GM18507 (cell line): Measurements from ENCODE around the gene ALK.

Experiments
- DNase-seq: peaks from one replicate; pipeline ENCODE4 v3.0.0; 2011; ENCODE audit warnings: low read depth; ENCODE audit not compliant: insufficient read length; ENCODE audit errors: extremely low spot score
- FAIRE-seq: peaks from 2 replicates; lab custom pipeline; 2011; peaks lifted over from hg19 to GRCh38; lab: Jason Lieb, UNC

ALK gene

DNA sequence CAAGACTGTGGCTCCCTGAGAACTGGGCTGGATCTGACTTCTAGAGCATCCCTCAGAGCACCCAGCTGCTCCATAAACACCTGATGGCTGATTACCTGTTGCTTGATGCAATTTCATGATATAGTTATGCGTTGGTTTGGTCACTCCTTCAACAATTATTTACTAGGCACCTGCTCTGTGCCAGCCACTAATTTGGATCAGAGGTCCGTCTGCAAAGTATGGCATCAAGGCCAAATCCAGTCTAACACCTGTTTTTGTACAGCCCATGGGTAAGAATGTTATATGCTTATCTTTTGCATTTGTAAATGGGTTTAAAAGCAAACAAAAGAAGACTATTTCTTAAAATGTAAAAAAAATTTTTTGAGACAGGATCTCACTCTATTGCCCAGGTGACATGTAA lies 348.2 kb downstream of the ALK start:
- FAIRE-seq, result no peak
- no peak for DNase-seq

DNA sequence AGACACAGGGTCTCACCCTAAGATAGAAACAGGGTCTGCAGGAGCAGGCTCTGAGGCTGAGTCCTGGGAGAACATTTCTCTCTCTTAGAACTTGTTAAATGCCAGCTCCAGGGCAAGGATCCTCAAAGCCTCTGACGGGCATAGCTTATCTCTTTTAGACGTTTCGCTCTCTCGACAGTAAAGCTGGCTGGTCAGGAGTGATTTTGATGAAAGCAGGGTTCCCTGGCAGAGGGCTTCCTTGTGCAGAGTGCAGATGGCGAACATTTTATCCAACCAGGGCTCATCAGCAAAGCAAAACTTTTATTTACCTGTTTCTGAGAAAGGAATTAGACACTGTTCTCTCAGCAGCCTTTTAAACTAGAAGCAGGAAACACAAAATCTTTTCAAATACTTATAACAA lies 350.8 kb downstream of the ALK start:
- no peak for DNase-seq
- FAIRE-seq, result no peak

DNA sequence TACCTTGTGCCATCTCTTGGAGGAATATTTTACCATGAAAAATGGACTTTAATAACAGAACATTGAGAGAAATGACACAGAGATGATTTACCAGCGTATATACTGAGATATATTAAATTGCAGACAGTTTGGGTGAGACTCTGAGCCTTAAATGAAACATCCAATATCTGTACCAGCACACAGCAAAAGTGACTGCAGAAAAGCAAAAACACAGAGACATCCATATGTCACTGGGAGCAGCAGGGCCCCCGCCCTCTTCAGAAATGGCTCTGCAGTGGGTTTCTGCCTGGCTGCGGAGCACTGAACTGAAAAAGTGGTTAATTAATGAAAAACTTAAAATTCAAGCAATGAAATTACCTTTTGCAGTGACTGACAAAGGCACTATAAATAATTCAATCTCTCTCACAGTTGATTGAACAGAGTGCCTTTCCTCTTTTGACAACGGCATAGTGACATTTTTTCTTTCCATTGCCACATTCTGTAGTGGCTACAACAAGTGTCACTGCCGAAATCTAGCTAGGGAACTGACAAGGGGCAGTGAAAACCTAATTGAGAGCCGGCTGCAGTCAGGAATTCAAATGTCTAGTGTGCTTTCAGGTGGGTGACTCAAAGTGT lies 353.4 kb downstream of the ALK start:
- FAIRE-seq, result no peak
- no peak for DNase-seq

- DNase-seq (no peak), FAIRE-seq (no peak)
Observed at GRCh38 chr2:29563697-29564096, 357.7 kb downstream of the ALK start.

DNA sequence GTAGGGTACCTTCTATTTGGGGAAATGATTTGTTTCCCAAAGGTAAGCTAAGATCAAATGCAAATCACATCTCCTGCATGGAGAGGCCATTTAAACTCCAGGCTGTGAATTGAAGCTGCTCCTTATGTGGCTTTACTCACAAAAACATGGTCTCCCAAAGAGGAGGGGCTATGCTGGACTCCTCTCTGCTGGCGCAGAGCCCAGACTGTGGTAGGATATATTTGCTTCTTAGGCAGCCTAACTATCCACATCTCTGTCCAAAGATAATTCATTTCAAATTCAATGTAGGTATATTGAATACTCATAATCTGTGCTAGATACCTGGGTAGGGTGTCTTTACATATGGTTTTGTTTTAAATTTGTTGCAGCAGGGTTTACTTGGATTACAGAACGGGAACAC lies 358.5 kb downstream of the ALK start:
- FAIRE-seq (no peak), DNase-seq (no peak)

- DNase-seq (no peak), FAIRE-seq (no peak)
Observed at GRCh38 chr2:29562319-29562718, 359.1 kb downstream of the ALK start.

GRCh38 chr2:29561628-29562027 lies 359.8 kb downstream of the ALK start:
- FAIRE-seq (no peak), DNase-seq (no peak)

DNA sequence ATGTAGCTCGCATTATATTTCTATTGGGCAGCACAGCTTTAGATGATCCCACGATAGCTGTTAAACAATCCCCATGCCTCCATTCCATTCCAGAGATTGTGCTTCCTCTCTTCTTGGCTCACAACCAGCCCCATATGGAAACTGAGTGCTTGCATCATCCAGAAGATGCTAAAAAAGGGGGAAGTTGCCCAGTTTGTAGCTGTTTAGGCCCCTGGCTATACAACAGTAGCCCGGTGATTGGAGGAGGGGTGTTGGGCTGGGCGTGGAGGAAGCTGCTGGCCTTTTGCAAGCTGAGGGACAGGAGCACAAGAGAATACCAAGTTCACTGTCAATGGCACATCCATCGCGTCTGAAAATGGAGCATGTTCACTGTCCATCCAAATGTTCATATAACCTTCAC lies 360.2 kb downstream of the ALK start:
- FAIRE-seq (no peak), DNase-seq (no peak)

DNA sequence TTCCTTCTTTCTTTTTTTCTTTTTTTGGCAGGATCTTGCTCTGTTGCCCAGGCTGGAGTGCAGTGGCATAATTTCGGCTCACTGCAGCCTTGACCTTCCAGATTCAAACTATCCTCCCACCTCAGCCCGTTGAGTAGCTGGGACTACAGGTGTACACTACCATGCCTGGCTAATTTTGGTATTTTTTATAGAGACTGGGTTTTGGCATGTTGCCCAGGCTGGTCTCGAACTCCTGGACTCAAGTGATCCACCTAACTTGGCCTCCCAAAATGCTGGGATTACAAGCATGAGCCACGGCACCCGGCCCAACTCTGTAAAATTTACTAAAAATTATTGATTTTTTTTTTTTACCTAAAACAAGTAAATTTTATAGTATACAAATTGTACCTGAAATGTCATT lies 360.8 kb downstream of the ALK start:
- DNase-seq, result no peak
- FAIRE-seq, result no peak

- no peak for DNase-seq
- FAIRE-seq, result no peak
Observed at GRCh38 chr2:29560030-29560429, 361.4 kb downstream of the ALK start.

- FAIRE-seq, result no peak
- no peak for DNase-seq
Observed at GRCh38 chr2:29559578-29559977, 361.8 kb downstream of the ALK start.

- no peak for FAIRE-seq
- DNase-seq, result no peak
Observed at GRCh38 chr2:29558097-29558496, 363.3 kb downstream of the ALK start.

- FAIRE-seq, result no peak
- no peak for DNase-seq
Observed at GRCh38 chr2:29557268-29557667, 364.1 kb downstream of the ALK start.

DNA sequence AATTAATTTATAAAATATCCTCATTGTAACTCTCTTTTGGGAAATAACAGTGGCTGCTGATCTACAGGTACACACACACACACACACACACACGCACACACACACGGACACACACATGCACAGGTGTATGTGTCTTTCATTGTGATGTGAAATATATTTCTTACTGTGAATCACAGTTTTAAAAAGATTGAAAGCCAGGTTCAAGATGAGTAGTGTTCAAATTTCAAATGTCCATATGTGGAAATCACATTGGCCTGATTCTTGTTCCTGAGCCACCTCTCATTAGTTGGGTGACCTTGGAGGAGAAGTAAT lies 372.4 kb downstream of the ALK start:
- FAIRE-seq (no peak), DNase-seq (no peak)

DNA sequence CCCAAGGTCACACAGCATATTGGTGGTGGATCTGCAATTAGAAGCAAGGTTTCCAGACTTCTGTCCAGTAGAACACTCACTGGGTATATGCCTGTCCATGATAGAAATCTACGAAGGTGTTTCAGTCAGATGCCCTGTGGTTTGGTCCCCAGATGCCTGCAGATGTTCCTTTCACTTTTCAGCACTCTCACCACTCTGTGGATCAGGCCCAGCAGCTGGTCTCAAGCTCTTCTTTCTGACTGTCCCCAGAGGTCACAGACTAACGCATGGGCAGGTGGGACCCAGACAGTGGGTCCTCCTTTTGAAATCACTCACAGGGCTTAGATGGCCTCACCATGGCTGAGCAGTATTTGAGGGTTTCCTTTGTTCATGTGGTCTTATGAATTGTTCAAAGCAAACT lies 376.5 kb downstream of the ALK start:
- no peak for DNase-seq

DNA sequence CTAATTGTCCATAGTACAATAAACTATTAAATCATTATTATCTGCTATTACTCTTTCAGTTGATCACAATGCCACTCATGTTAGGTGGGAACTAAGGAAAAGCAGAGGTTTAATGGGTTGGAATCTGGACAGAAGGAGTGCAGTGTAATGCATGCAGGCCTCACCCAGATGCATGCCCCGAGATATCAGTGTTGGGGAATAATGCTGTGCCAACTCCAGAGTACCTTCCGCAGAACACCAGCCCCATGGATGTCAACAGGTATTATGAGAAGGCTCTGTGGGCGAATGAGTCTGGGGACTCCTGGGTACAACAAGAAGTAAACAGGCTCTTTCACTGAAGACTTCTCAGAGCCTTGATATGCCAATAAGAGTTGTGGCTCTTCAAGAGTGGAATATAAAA lies 377.4 kb downstream of the ALK start:
- no peak for FAIRE-seq
- no peak for DNase-seq

More for the DNA sequence above, 376.5 kb downstream of the ALK start:
- FAIRE-seq, result no peak

GRCh38 chr2:29535188-29535587 lies 386.2 kb downstream of the ALK start:
- FAIRE-seq, result no peak
- no peak for DNase-seq

GRCh38 chr2:29532436-29532835 lies 388.9 kb downstream of the ALK start:
- no peak for FAIRE-seq

GRCh38 chr2:29531626-29532025 lies 389.8 kb downstream of the ALK start:
- FAIRE-seq, result no peak
- no peak for DNase-seq

More at GRCh38 chr2:29532436-29532835, 388.9 kb downstream of the ALK start:
- no peak for DNase-seq

GRCh38 chr2:29530281-29530680 lies 391.1 kb downstream of the ALK start:
- FAIRE-seq, result no peak

DNA sequence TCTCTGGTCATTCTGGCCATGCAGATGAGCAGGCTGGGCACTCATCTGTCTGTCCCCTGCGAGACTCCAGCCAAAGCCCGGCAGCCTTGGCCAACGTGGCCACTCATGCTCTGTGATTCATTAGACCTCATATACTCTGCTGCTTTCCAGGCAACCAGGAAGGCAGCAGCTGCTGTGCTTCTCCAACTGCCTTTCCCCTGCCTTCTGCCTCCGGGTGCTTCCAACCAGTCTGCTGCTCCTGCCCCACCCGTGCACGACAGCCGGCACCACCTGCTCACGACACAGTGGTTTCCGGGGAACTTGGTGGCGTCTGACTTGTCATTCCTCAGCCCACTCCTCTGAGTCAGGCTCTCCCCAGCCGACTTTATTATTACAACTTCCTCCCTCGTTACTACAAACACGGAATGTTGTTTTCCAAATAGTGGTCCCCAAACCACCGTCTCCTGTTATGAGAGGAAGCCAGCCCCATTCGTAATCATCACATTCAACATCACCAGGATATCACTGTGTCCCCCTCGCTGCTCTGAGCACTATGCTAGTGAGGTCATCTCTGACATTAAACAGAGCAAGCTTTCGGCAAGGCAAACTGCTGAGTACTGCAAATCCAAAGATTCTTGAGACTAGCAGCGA lies 392.4 kb downstream of the ALK start:
- no peak for FAIRE-seq
- no peak for DNase-seq

More at GRCh38 chr2:29530281-29530680, 391.1 kb downstream of the ALK start:
- DNase-seq, result no peak

- FAIRE-seq, result no peak
- DNase-seq, result no peak
Observed at GRCh38 chr2:29528371-29528770, 393.0 kb downstream of the ALK start.
